ENCODE data around the gene PCP2. TPM values are rescaled to one million over a fixed set of nuclear protein-coding genes. Genes with fewer than 3 reads are reported as not detected.

Gene PCP2
- total RNA-seq, 2 donors from 2014 or later = not detected

GRCh38 chr19:7655581-7655980 lies 22.1 kb upstream of the PCP2 start:
- Histone ChIP-seq H3K4me1 (peaks cover 0 to 8% of the 10 kb centered on the region in 2 donors), H3K27me3 (no peaks in the 10 kb centered on the region), H3K4me3 (no peak overlapping the region), H3K9me3 (no peaks in the 10 kb centered on the region), H3K36me3 (no peaks in the 10 kb centered on the region), H3K27ac (no peak overlapping the region)
- no peak for TF ChIP-seq CTCF (IDR thresholded peaks at IDR 0.05)
- DNase-seq (ENCODE audit: low spot score) = no peak

DNA sequence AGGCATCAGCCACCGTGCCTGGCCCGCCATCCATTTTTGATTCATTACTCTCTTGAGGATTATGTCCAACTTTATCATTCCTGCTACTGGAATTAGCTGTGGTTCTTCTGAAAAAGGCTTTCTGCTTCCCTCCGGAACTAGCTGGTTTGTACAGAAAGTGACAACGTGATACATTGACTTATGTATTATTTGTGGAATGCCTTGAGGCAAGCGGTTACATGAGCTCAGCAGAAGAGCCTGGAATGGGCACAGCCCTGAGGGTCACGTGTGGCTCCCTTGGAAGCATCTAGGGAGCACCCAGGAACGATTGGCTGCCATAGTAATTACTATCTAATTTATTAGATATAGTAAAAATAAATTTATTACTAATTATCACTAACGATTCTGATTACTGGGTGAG lies 20.9 kb upstream of the PCP2 start:
- no peak for DNase-seq (ENCODE audit: low spot score)
- no peak overlapping the region for H3K27ac ChIP-seq

DNA sequence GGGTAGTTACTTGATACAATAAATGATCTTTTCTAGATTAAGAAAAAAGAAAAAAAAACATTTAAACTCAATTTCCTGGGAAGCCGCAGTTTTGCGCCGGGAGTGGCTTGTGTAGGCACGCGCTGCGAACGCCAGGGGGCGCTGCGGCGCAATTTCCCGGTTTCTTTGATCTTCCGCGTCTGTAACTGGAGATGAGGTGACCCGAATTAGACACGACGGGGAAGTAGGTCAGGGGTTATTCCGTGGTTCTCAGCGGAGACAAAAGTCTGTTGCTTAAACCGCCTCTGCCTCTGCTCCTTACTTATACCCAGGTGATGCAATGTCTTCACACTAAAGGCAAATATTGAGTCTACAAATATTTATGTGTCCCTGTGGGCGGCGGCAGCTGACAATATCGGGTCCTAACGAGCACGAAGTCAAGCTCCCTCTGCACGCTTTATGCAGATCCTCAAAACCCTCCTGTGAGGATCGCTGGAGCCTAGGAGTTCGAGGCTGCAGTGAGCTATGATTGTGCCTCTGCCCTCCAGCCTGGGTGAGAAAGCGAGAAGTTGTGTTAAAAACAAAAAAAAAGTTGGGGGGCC lies 18.6 kb upstream of the PCP2 start:
- Histone ChIP-seq H3K4me1 (peaks cover 0 to 8% of the 10 kb centered on the region in 2 donors), H3K27ac (no peak overlapping the region), H3K27me3 (no peaks in the 10 kb centered on the region), H3K36me3 (no peaks in the 10 kb centered on the region), H3K9me3 (no peaks in the 10 kb centered on the region), H3K4me3 (peak overlapping the region in 1 of 2 donors; percentile 35)
- peak; percentile 97 to 98 for TF ChIP-seq CTCF (IDR thresholded peaks at IDR 0.05)
- peak; percentile 81 for DNase-seq (ENCODE audit: low spot score)

More for the DNA sequence above, 20.9 kb upstream of the PCP2 start:
- Histone ChIP-seq H3K4me3 (no peak overlapping the region), H3K9me3 (no peaks in the 10 kb centered on the region), H3K27me3 (no peaks in the 10 kb centered on the region), H3K4me1 (peaks cover 0 to 8% of the 10 kb centered on the region in 2 donors), H3K36me3 (no peaks in the 10 kb centered on the region)
- TF ChIP-seq CTCF (IDR thresholded peaks at IDR 0.05) = no peak

DNA sequence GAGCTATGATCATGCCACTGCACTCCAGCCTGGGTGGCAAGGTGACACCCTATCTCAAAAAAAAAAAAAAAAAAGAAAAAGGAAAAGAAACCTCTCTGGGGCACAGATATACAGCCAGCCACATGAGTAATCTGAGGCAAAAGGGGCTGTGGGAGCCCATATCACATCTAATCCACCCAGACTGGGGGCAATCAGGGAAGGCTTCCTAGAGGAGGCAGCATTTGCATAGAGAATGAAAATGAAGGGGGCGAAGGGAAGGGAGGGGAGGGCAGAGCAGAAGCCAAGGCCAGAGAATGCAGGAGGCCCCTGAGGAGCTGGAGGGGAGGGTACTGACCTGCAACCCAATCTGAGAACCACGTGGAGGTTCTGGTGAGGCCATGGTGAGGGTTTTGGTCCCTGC lies 16.6 kb upstream of the PCP2 start:
- Histone ChIP-seq H3K4me1 (peaks cover 0 to 8% of the 10 kb centered on the region in 2 donors), H3K27me3 (no peaks in the 10 kb centered on the region), H3K4me3 (no peak overlapping the region), H3K9me3 (no peaks in the 10 kb centered on the region), H3K27ac (no peak overlapping the region), H3K36me3 (no peaks in the 10 kb centered on the region)
- DNase-seq (ENCODE audit: low spot score) = no peak
- TF ChIP-seq CTCF (IDR thresholded peaks at IDR 0.05) = no peak

DNA sequence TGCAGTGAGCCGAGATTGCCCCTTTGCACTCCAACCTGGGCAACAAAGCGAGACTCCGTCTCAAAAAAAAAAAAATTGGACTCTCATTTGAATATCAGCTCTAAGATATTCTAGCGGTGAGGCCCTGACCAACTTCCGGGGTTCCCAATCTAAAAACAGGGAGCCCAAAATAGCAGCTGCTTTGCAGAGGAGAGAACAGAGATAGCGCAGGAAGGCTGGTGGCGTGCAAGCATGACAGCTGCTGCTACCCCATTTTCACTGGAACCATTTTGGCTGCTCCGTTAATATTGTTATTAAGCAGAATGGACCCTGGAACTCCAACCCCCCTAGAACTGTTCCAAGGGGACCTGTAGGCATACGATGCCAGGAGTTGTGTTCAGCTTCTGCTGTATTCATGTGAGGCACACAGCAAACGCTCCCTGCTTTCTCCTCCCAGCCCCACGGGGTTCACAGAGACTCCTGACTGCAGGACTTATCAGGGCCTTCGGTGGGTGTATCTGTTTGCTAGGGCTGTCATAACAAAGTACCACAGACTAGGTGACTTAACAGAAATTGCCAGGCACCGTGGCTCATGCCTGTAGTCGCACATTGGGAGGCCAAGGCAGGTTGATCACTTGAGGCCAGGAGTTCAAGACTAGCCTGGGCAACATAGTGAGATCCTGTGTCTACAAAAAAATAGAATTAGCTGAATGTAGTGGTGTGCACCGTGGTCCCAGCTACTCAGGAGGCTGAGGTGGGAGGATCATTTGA lies 14.9 kb upstream of the PCP2 start:
- H3K36me3 ChIP-seq = no peaks in the 10 kb centered on the region
- no peaks in the 10 kb centered on the region for H3K9me3 ChIP-seq
- no peaks in the 10 kb centered on the region for H3K27me3 ChIP-seq
- H3K4me1 ChIP-seq = peaks cover 0 to 8% of the 10 kb centered on the region in 2 donors
- no peak for TF ChIP-seq CTCF (IDR thresholded peaks at IDR 0.05)
- no peak for DNase-seq (ENCODE audit: low spot score)
- no peak overlapping the region for H3K4me3 ChIP-seq
- no peak overlapping the region for H3K27ac ChIP-seq

Measured in right atrium auricular region (tissue), 2 donors.